MCF 10A (cell line): ENCODE results near the gene NXPH1. TPM values are rescaled to one million over a fixed set of nuclear protein-coding genes. Genes with fewer than 3 reads are reported as not detected.

Experiments used
- BruUV-seq: library from RNA; stranded (reverse); fragments of 400-500 nt; replicated peaks from 2 replicates; lab custom pipeline; 2021; lab: Mats Ljungman, UMichigan
- CTCF ChIA-PET: fragments of 300-600 bp; sonication (Branson Sonifier 250); formaldehyde crosslinking; extraction: SDS; loops from one replicate; lab custom pipeline; 2021; ENCODE audit warnings: antibody characterized with exemption, inconsistent platforms; lab: Yijun Ruan, JAX
- POLR2A ChIA-PET: fragments of 300-600, 350-650 bp; sonication (Branson Sonifier 250); formaldehyde crosslinking; extraction: SDS; loops from one replicate; lab custom pipeline; 2020; ENCODE audit warnings: antibody characterized with exemption, inconsistent platforms; lab: Yijun Ruan, JAX
- DNase-seq: peaks from one replicate; pipeline ENCODE4 v3.0.0-alpha.2; 2018; ENCODE audit not compliant: unreplicated experiment
- H3K27ac Mint-ChIP-seq: one replicate; pipeline ENCODE4 v1.8.0; 2022; ENCODE audit warnings: mild to moderate bottlenecking, low read depth, mixed read lengths; ENCODE audit not compliant: unreplicated experiment
- H3K27me3 Mint-ChIP-seq: one replicate; pipeline ENCODE4 v1.8.0; 2022; ENCODE audit warnings: mixed read lengths; ENCODE audit not compliant: insufficient read depth, unreplicated experiment
- H3K36me3 Mint-ChIP-seq: one replicate; pipeline ENCODE4 v1.8.0; 2022; ENCODE audit warnings: mild to moderate bottlenecking, moderate library complexity, mixed read lengths; ENCODE audit not compliant: insufficient read depth, unreplicated experiment
- H3K4me1 Mint-ChIP-seq: one replicate; pipeline ENCODE4 v1.8.0; 2022; ENCODE audit warnings: mixed read lengths; ENCODE audit not compliant: insufficient read depth, unreplicated experiment
- H3K4me3 Mint-ChIP-seq: one replicate; pipeline ENCODE4 v1.8.0; 2022; ENCODE audit warnings: mild to moderate bottlenecking, moderate library complexity, mixed read lengths; ENCODE audit not compliant: unreplicated experiment
- H3K9me3 Mint-ChIP-seq: one replicate; pipeline ENCODE4 v1.8.0; 2022; ENCODE audit warnings: mixed read lengths; ENCODE audit not compliant: unreplicated experiment
- intact Hi-C: fragments of 100-400 bp; cut with micrococcal nuclease; formaldehyde crosslinking; loops from 2 replicates; pipeline ENCODE4 v1.14.1; 2022
- total RNA-seq: library from RNA; stranded (reverse); gene quantifications from 2 replicates; pipeline ENCODE4 v1.2.3, GENCODE V29; 2022
- TF ChIP-seq, protein P1 (sequence below): fragments of 200-600 bp; IDR thresholded peaks from one replicate; pipeline ENCODE4 v1.8.0; 2022; ENCODE audit warnings: antibody characterized with exemption, mild to moderate bottlenecking; ENCODE audit not compliant: unreplicated experiment

Gene NXPH1
- total RNA-seq, 1 experiment from 2014 or later: not detected

DNA sequence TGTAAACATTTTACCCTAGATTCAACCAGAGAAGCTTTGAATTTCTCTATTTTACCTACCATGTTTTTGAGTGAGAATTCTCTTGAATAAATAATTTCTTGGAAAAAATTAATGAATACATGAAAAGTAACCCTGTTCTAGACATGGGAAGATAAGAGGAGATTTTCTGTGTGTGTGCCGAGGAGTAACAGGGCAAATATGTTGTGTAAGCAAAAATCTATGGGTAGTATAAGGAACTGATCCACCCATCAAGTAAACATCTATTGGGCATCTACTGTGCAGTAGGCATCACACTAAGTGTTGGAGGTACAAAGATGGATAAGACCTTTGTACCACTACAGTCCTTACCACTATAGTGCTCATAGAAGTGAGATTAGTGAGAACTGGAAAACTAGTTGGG, 8.2 kb upstream of the NXPH1 start:
- BruUV-seq: no TSS peak
- POLR2A ChIA-PET: no interaction called here
- H3K27me3 Mint-ChIP-seq: no peaks in the 10 kb centered on the region
- DNase-seq: no peak
- intact Hi-C loops: no loop called here
- H3K9me3 Mint-ChIP-seq: no peaks in the 10 kb centered on the region
- TF ChIP-seq, protein P1, sequence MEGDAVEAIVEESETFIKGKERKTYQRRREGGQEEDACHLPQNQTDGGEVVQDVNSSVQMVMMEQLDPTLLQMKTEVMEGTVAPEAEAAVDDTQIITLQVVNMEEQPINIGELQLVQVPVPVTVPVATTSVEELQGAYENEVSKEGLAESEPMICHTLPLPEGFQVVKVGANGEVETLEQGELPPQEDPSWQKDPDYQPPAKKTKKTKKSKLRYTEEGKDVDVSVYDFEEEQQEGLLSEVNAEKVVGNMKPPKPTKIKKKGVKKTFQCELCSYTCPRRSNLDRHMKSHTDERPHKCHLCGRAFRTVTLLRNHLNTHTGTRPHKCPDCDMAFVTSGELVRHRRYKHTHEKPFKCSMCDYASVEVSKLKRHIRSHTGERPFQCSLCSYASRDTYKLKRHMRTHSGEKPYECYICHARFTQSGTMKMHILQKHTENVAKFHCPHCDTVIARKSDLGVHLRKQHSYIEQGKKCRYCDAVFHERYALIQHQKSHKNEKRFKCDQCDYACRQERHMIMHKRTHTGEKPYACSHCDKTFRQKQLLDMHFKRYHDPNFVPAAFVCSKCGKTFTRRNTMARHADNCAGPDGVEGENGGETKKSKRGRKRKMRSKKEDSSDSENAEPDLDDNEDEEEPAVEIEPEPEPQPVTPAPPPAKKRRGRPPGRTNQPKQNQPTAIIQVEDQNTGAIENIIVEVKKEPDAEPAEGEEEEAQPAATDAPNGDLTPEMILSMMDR: no peak
- H3K4me3 Mint-ChIP-seq: no peak overlapping the region
- no peak overlapping the region for H3K27ac Mint-ChIP-seq
- H3K4me1 Mint-ChIP-seq: no peaks in the 10 kb centered on the region
- CTCF ChIA-PET: no interaction called here
- H3K36me3 Mint-ChIP-seq: no peaks in the 10 kb centered on the region

DNA sequence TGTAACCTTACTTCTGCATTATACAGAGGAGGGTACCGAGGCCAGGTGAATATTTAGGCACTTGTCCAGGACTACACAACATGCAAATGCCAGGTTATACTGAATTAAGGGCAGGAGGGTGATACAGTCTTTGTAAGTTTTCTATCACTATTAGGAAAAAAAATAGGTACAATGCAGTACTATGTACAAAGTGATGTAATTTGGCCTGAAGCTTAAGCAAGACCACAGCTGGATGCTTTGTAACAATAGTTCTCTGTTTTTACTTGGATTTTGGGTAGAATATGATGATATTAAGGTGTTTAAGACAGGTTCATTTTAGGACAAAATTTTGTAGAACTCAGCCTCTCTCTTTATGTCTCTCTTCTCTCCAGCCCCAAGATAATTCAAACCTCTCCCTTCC, 2.8 kb upstream of the NXPH1 start:
- TF ChIP-seq, protein P1: no peak
- DNase-seq: no peak
- Mint-ChIP-seq H3K36me3 (no peaks in the 10 kb centered on the region), H3K27me3 (peaks cover 38% of the 10 kb centered on the region), H3K4me1 (peaks cover 5% of the 10 kb centered on the region), H3K9me3 (peaks cover 8% of the 10 kb centered on the region), H3K27ac (no peak overlapping the region), H3K4me3 (no peak overlapping the region)
- ChIA-PET POLR2A (no interaction called here), CTCF (no interaction called here)
- intact Hi-C loops: loop anchor here (10.0 kb wide), 1 partner anchor 394 kb away; no protein-coding TSS in a partner anchor
- BruUV-seq: no TSS peak

DNA sequence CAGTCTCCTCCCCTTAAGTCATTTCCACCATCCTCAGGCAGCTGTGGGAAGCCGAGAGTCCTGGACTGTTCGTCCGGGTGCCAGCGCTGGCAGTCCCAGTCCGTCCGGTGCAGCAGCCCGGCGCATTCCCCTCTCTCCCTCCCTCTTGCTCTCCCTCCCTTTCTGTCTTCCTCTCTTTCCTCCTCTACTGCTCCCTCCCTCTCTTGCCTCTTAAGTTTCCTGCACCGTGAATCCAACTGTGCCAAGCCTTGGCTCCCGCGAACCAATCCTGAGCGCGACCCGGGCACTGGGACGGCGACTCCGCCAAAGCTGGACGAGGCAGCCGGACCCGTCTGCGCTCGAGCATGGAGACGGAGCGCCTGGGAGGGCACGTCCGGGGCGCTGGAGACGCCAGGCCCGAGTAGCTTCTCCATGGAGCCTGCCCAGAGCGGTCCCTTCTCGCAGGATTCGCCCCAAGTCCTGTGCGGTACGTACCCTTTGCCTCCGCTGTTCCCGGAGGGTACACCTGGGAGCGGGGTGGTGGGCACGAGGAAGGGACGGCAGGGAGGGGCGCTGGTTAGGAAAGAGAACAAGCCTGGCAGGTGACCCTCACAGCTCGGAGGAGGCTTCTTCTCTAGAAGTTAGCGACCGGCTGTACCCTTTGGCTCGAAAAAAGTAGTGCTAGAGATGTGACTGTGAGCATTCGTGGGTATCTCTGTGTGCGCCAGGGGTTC, 1.0 kb downstream of the NXPH1 start:
- Mint-ChIP-seq H3K9me3 (peaks cover 8% of the 10 kb centered on the region), H3K27me3 (peaks cover 71% of the 10 kb centered on the region), H3K4me1 (peaks cover 5% of the 10 kb centered on the region), H3K27ac (no peak overlapping the region), H3K4me3 (no peak overlapping the region), H3K36me3 (no peaks in the 10 kb centered on the region)
- TF ChIP-seq, protein P1: no peak
- BruUV-seq: no TSS peak
- ChIA-PET CTCF (interaction anchor here (0.7 kb wide), 2 partner anchors 288 to 663 kb away, joined by 3 read pairs; no protein-coding TSS in a partner anchor), POLR2A (no interaction called here)
- intact Hi-C loops: loop anchor here (10.0 kb wide), 1 partner anchor 390 kb away; no protein-coding TSS in a partner anchor
- no peak for DNase-seq

DNA sequence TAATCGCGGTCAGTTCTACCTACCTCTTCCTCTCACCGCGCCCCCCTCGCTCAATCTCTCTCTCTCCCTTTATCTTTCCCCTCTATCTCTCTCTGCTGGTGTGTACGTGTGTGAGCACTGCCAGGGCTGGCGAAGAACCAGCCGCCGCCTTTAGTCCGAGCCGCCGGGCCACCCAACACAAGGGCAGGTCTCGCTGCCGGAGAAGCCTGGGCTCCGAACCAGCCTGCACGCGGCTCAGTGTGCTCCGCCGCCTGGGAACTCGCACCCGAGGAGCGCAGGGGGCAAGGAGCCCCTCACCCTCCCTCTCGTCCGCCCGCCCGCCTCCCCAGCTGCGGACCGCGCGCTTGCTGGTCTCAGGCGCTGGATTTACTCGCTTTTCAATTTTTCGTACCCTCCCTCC, 1.7 kb downstream of the NXPH1 start:
- CTCF ChIA-PET: no interaction called here
- Mint-ChIP-seq H3K4me3 (no peak overlapping the region), H3K9me3 (peaks cover 8% of the 10 kb centered on the region), H3K4me1 (peaks cover 5% of the 10 kb centered on the region), H3K36me3 (no peaks in the 10 kb centered on the region), H3K27me3 (peaks cover 71% of the 10 kb centered on the region), H3K27ac (no peak overlapping the region)
- no TSS peak for BruUV-seq
- intact Hi-C loops: loop anchor here (10.0 kb wide), 1 partner anchor 390 kb away; no protein-coding TSS in a partner anchor
- TF ChIP-seq, protein P1: no peak
- POLR2A ChIA-PET: no interaction called here
- no peak for DNase-seq
